SK-N-SH treated with all-trans-retinoic acid at 6 μM for 48 hours (cell line): ENCODE measurements around the gene NFATC3.

ENCODE experiments used
- ATAC-seq: fragments of 200-7000 bp; cut with Tn5 transposase; 3 replicates; pipeline ENCODE4 v1.9.1; 2020; ENCODE audit warnings: mild to moderate bottlenecking, moderate library complexity
- ARNTL ChIP-seq: fragments of 450-650 bp; formaldehyde crosslinking; IDR thresholded peaks from 2 replicates; pipeline ENCODE4 v1.5.0; 2020; ENCODE audit warnings: low read depth, mild to moderate bottlenecking, moderate library complexity, borderline replicate concordance
- BACH2 ChIP-seq: fragments of 250-450 bp; sonication (Bioruptor Pico); IDR thresholded peaks from 2 replicates; pipeline ENCODE4 v1.9.0; 2021; ENCODE audit warnings: mild to moderate bottlenecking, borderline replicate concordance
- CREB5 ChIP-seq: fragments of 250-450 bp; sonication (Bioruptor Pico); IDR thresholded peaks from 2 replicates; pipeline ENCODE4 v1.5.1; 2020; ENCODE audit warnings: low read depth, mild to moderate bottlenecking, moderate library complexity
- CSDC2 ChIP-seq: fragments of 250-450 bp; sonication (Bioruptor Pico); IDR thresholded peaks from 2 replicates; pipeline ENCODE4 v1.5.0; 2020; ENCODE audit warnings: mild to moderate bottlenecking, moderate library complexity
- ESRRG ChIP-seq: fragments of 250-450 bp; sonication (Bioruptor Pico); IDR thresholded peaks from 2 replicates; pipeline ENCODE4 v1.6.1; 2021; ENCODE audit warnings: mild to moderate bottlenecking
- GLIS3 ChIP-seq: fragments of 250-450 bp; sonication (Bioruptor Pico); IDR thresholded peaks from 2 replicates; pipeline ENCODE4 v1.5.0; 2020; ENCODE audit warnings: mild to moderate bottlenecking, moderate library complexity
- ISL1 ChIP-seq: fragments of 250-450 bp; sonication (Bioruptor Pico); IDR thresholded peaks from 2 replicates; pipeline ENCODE4 v2.1.2; 2022; ENCODE audit warnings: mild to moderate bottlenecking, moderate library complexity
- OSR1 ChIP-seq: fragments of 250-450 bp; sonication (Bioruptor Pico); IDR thresholded peaks from 2 replicates; pipeline ENCODE4 v1.8.0; 2022; ENCODE audit warnings: moderate library complexity, mild to moderate bottlenecking, inconsistent platforms
- PPARA ChIP-seq: fragments of 250-450 bp; sonication (Bioruptor Pico); IDR thresholded peaks from 2 replicates; pipeline ENCODE4 v1.5.0; 2020; ENCODE audit warnings: mild to moderate bottlenecking, borderline replicate concordance
- RARB ChIP-seq: fragments of 250-450 bp; sonication (Bioruptor Pico); IDR thresholded peaks from 2 replicates; pipeline ENCODE4 v1.8.0; 2021; ENCODE audit warnings: mild to moderate bottlenecking, moderate library complexity
- SNAI2 ChIP-seq: fragments of 250-450 bp; sonication (Bioruptor Pico); IDR thresholded peaks from 2 replicates; pipeline ENCODE4 v1.5.0; 2020; ENCODE audit warnings: mild to moderate bottlenecking, moderate library complexity
- TCF4 ChIP-seq: fragments of 250-450 bp; sonication (Bioruptor Pico); IDR thresholded peaks from 2 replicates; pipeline ENCODE4 v1.8.0; 2021; ENCODE audit warnings: mild to moderate bottlenecking, moderate library complexity, borderline replicate concordance
- TOX ChIP-seq: fragments of 250-450 bp; sonication (Bioruptor Pico); IDR thresholded peaks from 2 replicates; pipeline ENCODE4 v1.8.0; 2021; ENCODE audit warnings: mild to moderate bottlenecking, moderate library complexity, borderline replicate concordance
- ZFP3 ChIP-seq: fragments of 250-450 bp; sonication (Bioruptor Pico); IDR thresholded peaks from 2 replicates; pipeline ENCODE4 v1.5.0; 2020; ENCODE audit warnings: mild to moderate bottlenecking, moderate library complexity
- ZFP30 ChIP-seq: fragments of 450-650 bp; formaldehyde crosslinking; IDR thresholded peaks from 2 replicates; pipeline ENCODE4 v1.5.0; 2022; ENCODE audit warnings: mild to moderate bottlenecking, moderate library complexity
- ZNF565 ChIP-seq: fragments of 450-650 bp; formaldehyde crosslinking; conservative IDR thresholded peaks from 2 replicates; pipeline ENCODE4 v1.5.0; 2020; ENCODE audit warnings: low read depth, mild to moderate bottlenecking, moderate library complexity
- ZNF70 ChIP-seq: fragments of 450-650 bp; formaldehyde crosslinking; IDR thresholded peaks from 2 replicates; pipeline ENCODE4 v1.5.0; 2020; ENCODE audit warnings: mild to moderate bottlenecking, moderate library complexity
- ZNF8 ChIP-seq: fragments of 450-650 bp; formaldehyde crosslinking; IDR thresholded peaks from 2 replicates; pipeline ENCODE4 v1.5.0; 2020; ENCODE audit warnings: mild to moderate bottlenecking, moderate library complexity
- TF ChIP-seq, protein P1 (sequence below): fragments of 250-450 bp; sonication (Bioruptor Pico); IDR thresholded peaks from 2 replicates; pipeline ENCODE4 v1.5.1; 2021; ENCODE audit warnings: mild to moderate bottlenecking, moderate library complexity
- TF ChIP-seq, protein P2 (sequence below): fragments of 250-450 bp; sonication (Bioruptor Pico); IDR thresholded peaks from 2 replicates; pipeline ENCODE4 v1.5.0; 2020; ENCODE audit warnings: mild to moderate bottlenecking, moderate library complexity
- TF ChIP-seq, protein P3 (sequence below): fragments of 250-450 bp; sonication (Bioruptor Pico); IDR thresholded peaks from 2 replicates; pipeline ENCODE4 v1.8.0; 2021; ENCODE audit warnings: low read depth, mild to moderate bottlenecking, moderate library complexity, borderline replicate concordance

NFATC3 gene

GRCh38 chr16:68082629-68083238, 2.4 kb upstream of the NFATC3 start:
- no peak for ATAC-seq
- no peak for TF ChIP-seq ZFP30 (CRISPR knock-in tag)
- TF ChIP-seq ZNF565 (CRISPR knock-in tag): no peak
- no peak for TF ChIP-seq TCF4 (CRISPR knock-in tag)
- no peak for TF ChIP-seq ZNF8
- TF ChIP-seq, protein P1, sequence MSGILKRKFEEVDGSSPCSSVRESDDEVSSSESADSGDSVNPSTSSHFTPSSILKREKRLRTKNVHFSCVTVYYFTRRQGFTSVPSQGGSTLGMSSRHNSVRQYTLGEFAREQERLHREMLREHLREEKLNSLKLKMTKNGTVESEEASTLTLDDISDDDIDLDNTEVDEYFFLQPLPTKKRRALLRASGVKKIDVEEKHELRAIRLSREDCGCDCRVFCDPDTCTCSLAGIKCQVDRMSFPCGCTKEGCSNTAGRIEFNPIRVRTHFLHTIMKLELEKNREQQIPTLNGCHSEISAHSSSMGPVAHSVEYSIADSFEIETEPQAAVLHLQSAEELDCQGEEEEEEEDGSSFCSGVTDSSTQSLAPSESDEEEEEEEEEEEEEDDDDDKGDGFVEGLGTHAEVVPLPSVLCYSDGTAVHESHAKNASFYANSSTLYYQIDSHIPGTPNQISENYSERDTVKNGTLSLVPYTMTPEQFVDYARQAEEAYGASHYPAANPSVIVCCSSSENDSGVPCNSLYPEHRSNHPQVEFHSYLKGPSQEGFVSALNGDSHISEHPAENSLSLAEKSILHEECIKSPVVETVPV: no peak
- TF ChIP-seq ESRRG (CRISPR knock-in tag): no peak
- no peak for TF ChIP-seq CSDC2 (CRISPR knock-in tag)
- TF ChIP-seq ISL1: no peak
- TF ChIP-seq CREB5: no peak
- TF ChIP-seq, protein P2, sequence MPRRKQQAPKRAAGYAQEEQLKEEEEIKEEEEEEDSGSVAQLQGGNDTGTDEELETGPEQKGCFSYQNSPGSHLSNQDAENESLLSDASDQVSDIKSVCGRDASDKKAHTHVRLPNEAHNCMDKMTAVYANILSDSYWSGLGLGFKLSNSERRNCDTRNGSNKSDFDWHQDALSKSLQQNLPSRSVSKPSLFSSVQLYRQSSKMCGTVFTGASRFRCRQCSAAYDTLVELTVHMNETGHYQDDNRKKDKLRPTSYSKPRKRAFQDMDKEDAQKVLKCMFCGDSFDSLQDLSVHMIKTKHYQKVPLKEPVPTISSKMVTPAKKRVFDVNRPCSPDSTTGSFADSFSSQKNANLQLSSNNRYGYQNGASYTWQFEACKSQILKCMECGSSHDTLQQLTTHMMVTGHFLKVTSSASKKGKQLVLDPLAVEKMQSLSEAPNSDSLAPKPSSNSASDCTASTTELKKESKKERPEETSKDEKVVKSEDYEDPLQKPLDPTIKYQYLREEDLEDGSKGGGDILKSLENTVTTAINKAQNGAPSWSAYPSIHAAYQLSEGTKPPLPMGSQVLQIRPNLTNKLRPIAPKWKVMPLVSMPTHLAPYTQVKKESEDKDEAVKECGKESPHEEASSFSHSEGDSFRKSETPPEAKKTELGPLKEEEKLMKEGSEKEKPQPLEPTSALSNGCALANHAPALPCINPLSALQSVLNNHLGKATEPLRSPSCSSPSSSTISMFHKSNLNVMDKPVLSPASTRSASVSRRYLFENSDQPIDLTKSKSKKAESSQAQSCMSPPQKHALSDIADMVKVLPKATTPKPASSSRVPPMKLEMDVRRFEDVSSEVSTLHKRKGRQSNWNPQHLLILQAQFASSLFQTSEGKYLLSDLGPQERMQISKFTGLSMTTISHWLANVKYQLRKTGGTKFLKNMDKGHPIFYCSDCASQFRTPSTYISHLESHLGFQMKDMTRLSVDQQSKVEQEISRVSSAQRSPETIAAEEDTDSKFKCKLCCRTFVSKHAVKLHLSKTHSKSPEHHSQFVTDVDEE: no peak
- no peak for TF ChIP-seq OSR1 (CRISPR knock-in tag)
- no peak for TF ChIP-seq PPARA (CRISPR knock-in tag)
- no peak for TF ChIP-seq ZFP3
- TF ChIP-seq, protein P3, sequence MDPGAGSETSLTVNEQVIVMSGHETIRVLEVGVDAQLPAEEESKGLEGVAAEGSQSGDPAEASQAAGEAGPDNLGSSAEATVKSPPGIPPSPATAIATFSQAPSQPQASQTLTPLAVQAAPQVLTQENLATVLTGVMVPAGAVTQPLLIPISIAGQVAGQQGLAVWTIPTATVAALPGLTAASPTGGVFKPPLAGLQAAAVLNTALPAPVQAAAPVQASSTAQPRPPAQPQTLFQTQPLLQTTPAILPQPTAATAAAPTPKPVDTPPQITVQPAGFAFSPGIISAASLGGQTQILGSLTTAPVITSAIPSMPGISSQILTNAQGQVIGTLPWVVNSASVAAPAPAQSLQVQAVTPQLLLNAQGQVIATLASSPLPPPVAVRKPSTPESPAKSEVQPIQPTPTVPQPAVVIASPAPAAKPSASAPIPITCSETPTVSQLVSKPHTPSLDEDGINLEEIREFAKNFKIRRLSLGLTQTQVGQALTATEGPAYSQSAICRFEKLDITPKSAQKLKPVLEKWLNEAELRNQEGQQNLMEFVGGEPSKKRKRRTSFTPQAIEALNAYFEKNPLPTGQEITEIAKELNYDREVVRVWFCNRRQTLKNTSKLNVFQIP: no peak
- TF ChIP-seq ARNTL (CRISPR knock-in tag): no peak
- TF ChIP-seq TOX (CRISPR knock-in tag): no peak
- no peak for TF ChIP-seq ZNF70
- TF ChIP-seq BACH2 (CRISPR knock-in tag): no peak
- TF ChIP-seq RARB (CRISPR knock-in tag): no peak

DNA sequence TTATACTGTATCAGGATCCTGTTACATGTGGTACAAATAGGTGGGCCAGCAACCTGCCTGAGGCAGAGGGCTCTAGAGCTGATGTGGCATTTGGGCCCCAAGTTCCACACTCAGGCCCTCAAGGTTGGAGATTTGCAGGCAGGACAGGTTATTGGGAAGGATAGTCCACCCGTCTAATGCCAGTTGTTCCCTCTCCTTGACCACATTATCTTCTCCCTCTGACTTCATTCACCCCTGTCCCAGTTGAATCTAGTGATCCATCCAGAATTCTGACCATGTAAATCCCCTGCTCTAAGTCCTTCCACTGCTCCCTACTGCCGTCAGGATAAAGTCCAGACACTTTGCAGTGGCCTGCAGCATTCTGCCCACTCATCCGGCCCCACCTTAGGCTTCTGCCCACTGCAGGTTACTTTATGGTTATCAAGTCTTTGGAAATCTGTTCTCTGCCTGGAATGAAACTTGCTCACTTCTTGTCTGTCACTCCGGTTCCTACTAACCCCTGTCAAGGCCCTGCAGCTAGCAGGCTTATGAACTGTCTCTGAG, 1.9 kb upstream of the NFATC3 start:
- TF ChIP-seq ZNF565 (CRISPR knock-in tag) (no peak), ISL1 (no peak), RARB (CRISPR knock-in tag) (no peak), ESRRG (CRISPR knock-in tag) (no peak), ZNF70 (no peak), ZNF8 (no peak), SNAI2 (no peak), GLIS3 (no peak)
- TF ChIP-seq, protein P3: no peak
- TF ChIP-seq, protein P2: no peak
- no peak for ATAC-seq
